Measurements from ENCODE around the gene SOST.
"Not testable (repeated sequence)": the region's sequence is repeated elsewhere in the genome, so short reads cannot be mapped to it uniquely, and the experiment has no call there.

SOST gene

DNA sequence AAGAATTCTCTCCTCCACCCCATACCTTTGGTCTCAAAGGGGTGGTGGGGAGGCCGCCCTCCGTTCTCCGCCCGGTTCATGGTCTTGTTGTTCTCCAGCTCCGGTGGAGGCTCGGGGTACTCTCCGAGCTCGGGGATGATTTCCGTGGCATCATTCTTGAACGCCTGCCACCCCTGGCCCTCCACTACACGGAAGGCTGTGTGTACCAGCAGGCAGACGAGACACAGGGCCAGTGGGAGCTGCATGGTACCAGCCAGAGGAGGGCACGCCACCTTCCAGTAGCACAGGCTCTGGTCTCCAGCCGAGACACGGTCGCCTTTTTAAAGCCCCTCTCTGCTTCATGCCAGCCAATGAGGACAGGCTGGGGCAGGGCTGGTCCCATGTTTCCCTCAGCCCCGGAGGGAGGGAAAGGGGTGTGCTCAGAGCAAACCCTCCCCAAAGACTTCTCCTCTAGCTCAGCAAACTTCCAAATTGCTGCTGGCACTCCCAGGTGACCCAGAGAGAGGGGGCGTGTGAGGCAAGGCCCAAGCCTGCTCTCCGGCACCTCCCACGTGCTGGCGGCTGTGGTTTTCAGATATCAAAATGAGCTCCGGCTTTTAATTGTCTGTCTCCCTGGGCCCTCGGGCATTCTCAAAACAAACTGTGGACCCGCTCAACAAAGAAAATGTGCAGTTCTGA lies at the start of gene SOST:
TSS of gene SOST (minus strand) at position 295 of the 678 bp plus-strand sequence. CDS start at position 245, 50 bp downstream.
- no peak for DNase-seq

DNA sequence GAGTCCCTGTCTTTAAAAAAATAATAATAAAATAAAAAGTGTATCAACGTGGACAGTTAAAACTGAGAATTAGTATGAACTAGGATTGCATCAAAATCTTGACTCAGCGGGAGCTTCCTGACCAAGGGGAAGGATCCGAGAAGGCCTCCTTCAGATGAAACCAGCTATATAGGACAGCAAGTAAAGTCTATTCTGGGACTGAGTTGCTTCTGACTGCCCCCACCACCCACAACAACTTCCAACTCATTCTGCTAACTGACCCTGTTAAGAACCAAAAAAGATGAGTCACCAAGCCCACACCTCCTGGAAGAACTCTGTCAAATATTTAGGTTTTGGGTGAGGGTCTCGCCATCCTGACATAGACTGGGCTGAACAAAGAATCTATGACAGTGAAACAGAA lies 49.5 kb upstream of the SOST start:
- DNase-seq: no peak

DNA sequence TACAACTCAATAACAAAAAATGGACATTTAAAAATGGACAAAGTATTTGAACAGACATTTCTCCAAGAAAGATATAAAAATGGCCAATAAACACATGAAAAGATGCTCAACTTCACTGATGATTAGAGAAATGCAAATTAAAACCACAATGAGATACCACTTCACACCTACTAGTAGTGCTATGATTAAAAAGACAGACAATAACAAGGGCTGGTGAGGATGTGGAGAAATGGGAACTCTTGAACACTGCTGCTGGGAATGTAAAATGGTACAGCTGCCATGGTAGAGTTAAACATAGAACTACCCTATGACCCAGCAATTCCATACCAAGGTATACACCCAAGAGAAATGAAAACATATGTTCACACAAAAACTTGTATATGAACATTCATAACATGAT lies 46.5 kb upstream of the SOST start:
- no peak for DNase-seq

DNA sequence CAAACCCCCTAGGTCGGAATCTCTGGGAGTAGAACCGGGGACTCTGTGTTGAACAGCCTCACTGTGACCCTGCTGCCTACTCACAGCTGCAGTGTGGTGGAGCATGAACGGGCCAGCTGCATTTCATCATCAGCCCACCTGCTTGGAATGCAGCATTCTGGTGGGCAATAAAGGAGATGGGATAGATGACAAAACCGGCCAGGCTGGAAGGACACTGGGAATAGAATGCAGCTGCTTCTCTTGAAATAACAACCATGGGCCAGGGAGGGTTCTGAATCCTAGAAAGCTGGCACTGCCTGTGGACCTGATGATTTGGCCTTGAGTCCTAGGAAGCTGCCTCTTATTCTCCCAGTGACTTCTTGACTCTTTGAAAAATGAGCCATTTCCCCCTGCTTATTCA lies 45.2 kb upstream of the SOST start:
- DNase-seq: no peak

DNA sequence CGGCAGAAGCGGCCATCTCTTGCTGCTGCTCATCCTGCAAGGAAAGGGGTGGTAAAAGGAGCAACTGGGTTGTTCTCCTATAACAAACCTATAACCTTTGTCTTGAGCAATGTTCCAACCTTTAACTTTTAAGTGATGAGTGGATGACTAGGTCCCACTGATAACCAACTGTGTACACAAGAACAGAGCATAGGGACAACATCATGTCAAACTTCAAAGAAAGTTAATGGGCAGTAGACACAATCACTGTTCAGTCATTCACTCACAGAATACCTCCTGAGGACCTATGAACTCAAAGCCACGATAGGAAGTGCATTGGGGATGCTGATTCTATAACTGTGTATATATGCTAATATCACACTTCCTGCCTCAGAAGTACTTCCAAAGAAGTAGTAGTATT lies 43.3 kb upstream of the SOST start:
- DNase-seq: no peak

DNA sequence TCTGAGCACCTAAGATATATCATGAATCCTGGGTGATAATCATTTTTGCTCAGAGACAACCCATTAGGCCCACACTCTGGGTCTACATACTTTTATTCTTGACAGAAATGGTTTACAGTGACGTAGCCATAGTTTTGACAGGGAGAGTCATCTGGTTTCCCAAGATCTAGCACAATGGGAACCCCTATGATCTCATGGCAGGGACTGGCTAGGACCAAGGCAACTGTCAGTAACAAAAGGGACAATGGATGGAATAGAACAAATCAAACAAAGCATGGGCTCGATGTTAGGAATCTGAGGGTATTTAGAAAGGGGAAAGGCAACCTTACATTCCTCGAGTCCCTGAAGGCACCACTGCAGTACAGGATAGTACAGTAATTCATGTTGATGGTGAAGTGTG lies 42.1 kb upstream of the SOST start:
- DNase-seq: no peak

DNA sequence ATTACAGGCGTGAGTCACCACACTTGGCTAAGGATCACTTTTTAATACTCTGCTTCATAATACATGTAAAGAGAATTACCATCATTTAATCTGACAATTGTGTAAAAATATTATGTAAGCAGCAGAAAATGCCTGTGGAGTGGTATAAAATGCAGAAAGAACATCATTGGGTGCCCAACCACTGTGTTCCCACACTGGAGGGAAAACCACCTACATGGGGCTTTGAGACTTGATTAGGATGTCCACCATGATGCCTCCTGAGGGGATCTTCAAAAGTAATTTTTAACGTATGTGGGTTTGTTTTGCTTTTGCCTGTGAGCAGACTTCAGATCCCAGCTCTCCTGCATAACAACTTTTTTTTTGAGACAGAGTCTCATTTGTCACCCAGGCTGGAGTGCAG lies 40.5 kb upstream of the SOST start:
- no peak for DNase-seq

DNA sequence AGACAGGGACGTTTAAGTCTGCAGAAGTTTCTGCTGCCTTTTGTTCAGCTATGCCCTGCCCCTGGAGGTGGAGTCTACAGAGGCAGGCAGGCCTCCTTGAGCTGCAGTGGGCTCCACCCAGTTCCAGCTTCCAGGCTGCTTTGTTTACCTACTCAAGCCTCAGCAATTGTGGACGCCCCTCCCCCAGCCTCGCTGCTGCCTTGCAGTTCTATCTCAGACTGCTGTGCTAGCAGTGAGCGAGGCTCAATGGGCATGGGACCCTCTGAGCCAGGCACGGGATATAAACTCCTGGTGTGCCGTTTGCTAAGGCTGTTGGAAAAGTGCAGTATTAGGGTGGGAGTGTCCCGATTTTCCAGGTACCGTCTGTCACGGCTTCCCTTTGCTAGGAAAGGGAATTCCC lies 39.4 kb upstream of the SOST start:
- not testable (repeated sequence) for DNase-seq

DNA sequence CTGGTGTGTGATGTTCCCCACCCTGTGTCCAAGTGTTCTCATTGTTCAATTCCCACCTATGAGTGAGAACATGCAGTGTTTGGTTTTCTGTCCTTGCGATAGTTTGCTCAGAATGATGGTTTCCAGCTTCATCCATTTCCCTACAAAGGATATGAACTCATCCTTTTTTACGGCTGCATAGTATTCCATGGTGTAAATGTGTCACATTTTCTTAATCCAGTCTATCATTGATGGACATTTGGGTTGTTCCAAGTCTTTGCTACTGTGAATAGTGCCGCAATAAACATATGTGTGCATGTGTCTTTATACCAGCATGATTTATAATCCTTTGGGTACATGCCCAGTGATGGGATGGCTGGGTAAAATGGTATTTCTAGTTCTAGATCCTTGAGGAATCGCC lies 34.1 kb upstream of the SOST start:
- DNase-seq: not testable (repeated sequence)

DNA sequence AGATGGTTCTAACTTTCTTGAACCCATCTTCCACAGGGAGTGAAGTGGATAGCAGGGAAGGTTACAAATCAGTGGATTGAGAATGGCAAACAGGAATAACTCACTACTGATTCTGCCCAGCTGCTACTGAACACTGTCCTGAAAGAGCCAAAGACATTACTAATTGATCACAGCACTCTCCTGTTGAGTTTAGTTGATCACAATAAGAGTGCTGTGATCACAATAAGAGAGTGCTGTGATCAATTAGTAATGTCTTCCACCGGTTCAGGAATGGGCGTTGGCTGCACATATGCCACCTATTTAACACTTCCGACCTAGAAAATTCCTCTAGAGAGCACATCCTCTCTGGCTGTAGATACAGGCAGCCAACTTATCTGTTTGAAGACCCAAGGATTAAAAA lies 33.0 kb upstream of the SOST start:
- peak; percentile 37 for DNase-seq

DNA sequence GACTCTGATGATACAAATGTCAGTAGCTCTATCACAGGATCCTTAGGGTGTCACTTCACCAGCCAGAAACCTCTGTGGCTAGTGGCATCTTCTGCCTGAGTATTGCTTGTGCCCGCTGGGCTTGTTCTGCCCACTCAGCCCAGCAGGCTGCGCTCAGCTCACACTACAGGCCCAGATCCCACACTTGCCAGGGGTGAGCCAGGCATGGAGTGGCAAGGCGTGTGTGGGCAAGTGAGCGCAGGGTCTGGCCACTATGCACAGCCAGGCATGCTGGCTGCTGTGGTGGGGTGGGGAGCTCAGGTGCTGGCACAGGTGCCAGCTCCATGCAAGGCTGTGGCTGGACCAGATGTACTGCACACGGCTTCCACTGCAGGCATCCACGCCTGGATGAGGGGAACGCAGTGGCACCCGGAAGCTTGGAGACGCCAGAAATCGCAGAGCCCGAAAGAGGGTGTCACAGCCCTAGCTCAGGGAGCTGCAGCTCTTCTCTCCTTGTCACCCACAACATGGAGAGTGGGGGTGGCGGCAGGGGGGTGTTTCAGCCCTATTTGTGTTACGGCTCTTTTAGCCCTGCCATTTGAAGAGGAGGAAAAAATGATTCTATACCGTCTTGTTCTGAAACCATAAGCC lies 31.8 kb upstream of the SOST start:
- DNase-seq: no peak

DNA sequence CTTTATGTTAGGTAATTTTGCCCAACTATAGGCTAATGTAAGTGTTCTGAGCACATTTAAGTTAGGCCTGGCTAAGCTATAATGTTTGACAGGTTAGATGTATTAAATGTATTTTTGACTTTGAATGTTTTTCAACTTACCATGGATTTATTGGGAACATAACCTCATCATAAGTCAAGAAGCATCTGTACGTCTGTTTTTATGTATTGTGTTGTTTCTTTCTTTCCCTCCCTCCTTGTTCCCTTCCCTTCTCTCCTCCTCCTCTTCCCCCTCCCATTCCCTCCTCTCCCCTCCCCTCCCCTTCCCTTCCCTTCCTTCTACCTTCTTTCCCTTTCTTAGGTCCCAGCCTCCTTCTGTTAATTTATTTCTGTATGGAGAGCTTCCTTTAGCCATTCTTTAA lies 30.9 kb upstream of the SOST start:
- no peak for DNase-seq

DNA sequence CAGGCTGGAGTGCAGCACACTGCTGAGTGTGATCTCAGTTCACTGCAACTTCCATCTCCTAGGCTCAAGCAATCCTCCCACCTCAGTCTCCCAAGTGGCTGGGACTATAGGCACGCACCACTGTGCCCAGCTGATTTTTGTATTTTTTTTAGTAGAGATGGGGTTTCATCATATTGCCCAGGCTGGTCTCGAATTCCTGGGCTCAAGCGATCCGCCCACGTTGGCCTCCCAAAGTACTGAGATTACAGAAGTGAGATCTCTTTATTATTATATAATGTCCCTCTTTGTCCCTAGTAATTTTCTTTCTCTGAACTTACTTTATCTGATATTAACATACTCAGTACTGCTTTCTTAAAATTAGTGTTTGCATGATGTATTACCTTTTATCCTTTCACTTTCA lies 29.9 kb upstream of the SOST start:
- DNase-seq: no peak

DNA sequence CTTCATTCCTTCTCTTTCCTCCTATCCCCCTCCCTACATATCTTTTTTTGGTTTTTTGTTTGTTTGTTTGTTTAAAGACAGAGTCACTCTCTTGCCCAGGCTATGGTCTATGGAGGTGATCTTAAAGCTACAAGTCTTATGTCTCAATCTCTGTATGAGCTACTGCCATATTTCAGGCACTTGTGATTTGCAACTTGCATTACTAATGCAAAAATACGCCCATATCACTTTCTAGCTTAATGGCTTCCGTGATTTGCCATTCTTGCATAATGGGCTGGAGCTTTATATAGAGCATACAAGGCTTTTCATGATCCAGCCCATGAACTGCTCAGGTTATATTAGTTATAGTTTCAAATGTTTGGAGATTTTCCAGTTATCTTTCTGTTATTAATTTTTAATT lies 29.1 kb upstream of the SOST start:
- no peak for DNase-seq

DNA sequence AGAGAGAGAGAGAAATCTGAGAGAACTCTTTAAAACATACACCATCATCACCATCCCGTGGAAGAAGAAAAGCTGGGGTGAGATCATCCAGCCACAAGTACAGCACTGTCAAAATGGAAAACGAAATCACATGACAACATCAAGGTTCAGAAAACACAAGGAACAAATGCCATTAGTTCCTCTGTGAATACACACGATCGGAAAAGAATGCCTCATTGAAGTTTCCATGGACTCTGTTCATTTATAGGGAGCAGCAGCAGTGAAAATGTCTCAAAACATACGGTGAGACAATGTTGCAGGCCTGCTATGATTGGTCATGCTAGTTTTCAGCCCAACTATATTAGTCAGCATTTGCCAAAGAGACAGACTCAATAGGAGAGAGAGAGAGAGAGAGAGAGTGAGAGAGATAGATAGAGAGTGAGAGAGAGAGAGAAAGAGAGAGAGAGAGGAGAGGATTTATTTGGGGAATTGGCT lies 26.1 kb upstream of the SOST start:
- peak; percentile 75 for DNase-seq

DNA sequence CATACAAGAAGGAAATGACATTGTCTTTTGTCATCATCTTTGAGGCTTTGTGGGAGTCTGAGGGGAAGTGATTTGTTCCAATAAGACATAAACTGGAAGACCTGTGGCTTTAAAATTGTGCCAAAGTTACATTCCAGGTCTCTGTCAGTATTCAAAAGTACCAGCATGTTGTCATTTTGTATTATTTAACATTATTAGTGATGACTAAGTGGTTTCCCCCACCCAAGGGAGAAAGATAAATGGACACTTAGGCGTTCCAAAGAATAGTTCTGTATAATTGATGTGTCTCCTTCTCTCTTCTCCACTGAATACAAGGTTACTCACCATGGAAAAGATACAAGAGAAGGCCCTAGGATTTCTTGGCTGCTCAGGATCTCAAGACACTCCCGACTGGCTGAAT lies 25.5 kb upstream of the SOST start:
- DNase-seq: peak; percentile 88

DNA sequence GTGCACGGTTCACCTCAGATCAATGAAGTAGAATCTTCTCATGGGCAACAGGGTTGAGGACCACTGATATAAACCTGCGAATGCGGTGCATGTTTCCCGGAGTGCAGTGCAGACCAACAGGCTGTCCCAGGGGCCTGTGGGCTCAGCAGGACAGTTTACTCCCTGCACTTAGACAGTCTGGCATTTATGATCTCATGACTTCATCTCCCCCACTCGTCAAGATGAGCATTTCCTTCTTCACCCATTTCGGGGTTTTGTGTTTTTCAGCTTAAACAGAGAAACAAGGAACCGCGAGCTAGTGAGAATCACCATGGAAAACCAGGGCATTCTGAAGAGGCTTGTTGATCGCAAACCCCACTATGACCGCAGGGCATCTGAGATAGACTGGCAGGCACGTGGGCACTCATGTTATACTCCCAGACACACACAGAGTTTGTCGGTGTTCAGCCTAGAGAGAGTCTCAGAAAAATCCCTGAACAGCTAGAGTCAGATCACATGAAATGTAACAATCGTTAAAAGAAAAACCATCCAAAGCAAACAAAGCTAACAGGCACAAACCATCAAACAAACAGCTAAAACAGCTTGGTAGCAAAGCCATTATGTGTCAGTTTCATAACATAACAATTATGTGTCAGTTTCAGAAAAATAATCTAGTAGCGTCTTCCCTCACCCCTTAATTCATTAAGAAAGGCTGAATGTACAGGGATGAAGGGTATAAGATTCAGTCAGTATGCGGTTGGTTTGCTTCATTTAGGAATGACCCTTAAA lies 24.5 kb upstream of the SOST start:
- DNase-seq: no peak

DNA sequence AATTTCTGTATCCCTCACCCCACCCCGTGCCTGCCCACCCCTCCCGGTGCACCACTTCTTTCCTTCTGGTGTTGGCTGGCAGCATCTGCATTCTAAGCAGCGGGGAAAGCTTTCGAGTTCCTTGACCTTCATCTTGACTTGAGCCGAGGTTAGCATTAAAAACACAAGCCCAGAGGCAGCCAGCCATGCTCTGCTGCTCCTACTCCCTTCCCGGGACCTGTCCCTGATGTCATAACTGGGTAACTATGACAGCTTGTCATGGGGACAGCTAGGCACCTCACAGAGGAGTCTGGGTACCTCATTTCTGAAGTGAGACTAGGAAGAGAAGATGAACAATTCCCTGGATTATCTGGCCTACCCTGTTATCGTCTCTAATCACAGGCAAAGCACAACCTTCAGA lies 21.5 kb upstream of the SOST start, which contains the start of gene CFAP97D1:
TSS of gene CFAP97D1 (plus strand) at position 301 of the 400 bp plus-strand sequence. CDS start at position 329, 28 bp downstream.
- DNase-seq: no peak

DNA sequence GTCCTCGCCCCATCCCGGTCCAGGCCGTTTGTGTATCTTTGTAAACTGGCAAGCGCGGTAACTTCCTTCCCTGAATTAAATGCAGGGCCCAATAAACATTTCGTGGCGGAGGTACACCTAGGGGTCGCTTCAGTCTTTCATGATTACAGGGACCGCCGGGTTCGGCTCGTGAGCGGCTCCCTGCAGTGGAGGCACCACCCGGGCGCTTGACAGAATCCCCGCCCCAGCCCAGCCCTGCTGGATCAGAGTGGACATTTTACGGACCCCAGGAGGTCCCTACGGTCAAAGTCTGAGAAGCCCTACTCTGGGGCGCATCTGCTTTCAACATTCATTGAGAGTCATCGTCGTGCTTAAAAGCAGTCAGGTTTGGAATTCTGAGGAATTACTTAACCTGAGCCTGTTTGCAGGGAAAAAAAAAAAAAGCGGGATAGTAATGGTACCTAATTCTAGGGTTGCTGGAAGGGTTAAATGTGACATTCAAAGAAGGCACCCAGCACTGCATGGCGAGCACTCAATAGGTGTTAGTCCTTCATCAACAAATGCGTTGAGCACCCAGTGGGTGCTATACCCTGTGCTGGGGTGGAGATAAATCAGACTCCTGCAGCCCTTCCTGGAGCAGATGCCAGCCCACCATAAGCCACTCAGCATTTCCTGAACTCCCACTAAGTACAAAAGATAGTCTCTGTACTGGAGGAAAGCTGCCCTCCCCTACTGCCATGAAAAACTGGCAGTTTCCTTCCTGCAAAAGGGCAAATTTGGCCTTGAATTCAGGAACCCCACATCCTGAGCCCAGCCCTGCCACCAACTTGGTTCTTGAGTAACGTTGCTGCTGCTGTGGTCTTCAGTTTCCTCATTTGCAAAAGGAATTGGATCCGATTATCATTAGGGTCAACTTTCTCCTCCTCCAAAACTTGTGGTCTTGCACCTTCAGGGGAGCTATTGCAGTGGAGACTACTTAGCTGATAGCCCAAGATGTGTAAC lies 20.8 kb upstream of the SOST start:
- DNase-seq: no peak

DNA sequence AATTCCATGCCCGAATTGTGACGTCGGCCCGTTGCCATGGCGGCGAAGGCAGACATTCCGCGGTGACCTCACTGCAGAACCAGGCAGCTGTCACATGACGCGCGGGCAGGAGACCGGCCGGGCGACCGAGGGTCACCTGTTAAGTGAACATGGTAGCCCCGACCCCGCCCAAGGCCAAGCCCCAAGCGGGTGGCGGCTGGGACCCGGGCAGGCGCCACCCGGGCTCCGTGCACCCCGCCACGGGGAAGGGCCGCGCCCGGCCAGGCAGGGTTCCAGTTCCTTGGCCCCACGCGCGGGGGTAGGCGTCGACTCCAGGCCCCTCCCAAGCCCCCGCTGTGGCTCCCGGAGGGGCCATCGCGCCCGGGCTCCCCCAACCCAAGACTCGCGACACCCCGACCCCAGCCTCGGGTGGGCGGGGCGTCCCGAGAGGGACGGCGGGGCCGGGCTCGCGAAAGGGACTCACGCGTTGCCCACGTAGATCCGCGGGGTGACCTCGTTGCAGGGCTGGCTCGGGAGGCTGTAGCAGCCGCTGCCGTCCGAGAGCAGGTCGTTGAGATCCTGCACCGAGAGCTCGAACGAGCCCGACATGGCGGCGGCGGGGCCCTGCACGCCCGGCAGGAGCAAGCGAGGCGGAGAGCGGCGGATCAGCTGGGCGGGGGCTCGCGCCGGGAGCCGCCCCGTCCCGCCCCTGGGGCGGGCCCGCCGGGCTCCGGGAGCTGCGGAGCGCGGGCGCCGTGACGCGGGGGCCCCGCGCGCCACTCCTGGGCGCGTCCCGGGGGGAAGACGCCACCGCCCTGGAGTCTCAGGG lies 19.9 kb upstream of the SOST start, which contains the start of gene DUSP3:
TSS of gene DUSP3 (minus strand) at position 641 of the 808 bp plus-strand sequence. CDS start at position 588, 53 bp downstream.
- DNase-seq: peak; percentile 86
